NCI-H187 treated with DMSO at 0.1 percent for 48 hours (cell line): ENCODE measurements around the gene SFSWAP.
"Not testable (repeated sequence)": the region's sequence is repeated elsewhere in the genome, so short reads cannot be mapped to it uniquely, and the experiment has no call there.

ENCODE experiments used
- DNase-seq: peaks from one replicate; lab custom pipeline; 2025; lab: John Stamatoyannopoulos, UW

Gene SFSWAP

DNA sequence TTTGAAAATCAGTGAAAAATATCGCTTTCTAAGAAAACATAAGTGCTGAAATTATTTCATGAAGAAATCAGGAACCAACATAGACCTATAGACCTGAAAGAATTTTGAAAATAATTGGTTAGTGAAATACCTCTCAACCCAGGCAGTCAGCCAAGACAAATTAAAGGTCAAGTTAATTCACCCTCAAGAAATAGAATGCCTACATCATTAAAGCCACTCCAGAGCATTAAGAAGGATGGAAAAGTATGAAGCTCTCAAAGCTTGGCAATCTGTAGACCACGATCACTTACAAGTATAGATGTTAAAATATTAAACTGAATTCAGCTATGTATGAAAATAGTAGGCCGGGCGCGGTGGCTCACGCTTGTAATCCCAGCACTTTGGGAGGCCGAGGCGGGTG is 48.3 kb downstream of the SFSWAP start:
- DNase-seq = no peak

DNA sequence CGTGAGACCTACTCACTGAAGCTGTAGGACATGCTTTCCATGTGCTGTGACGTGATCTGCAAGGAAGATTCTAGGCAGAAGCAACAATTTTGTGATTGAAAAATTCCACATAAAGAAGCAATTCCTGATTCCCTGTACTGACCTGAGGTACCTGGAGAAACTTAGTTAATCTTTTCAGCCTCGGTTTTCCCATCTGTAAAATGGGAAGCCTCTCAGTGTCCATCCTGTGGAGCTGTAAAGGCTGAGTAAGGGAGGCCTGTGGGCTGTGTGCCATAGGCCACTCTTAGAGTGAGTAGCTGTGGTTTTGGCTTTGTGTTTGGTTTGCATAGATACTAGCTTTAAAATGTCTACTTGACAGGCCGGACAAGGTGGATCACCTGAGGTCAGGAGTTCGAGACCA is 50.7 kb downstream of the SFSWAP start:
- no peak for DNase-seq

DNA sequence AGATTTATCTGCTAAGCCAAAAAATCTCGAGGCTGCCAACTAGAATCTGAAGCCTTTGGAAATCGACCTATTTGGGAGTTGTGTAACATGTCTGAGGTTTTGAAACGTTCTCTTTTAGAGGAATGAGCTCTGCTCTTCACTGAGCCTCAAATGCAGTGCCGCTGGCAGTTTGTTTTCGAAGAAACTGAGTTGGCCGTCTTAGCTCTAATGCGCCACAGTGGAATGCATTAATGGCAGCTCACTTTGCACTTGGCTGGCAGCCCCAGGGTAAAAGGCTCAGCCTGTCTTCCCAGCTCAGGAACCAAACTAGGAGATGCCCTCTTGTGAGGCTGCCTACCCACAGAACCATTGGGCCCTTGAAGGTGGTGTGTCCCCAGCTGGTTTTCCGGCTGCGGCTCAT is 53.8 kb downstream of the SFSWAP start:
- DNase-seq = no peak

DNA sequence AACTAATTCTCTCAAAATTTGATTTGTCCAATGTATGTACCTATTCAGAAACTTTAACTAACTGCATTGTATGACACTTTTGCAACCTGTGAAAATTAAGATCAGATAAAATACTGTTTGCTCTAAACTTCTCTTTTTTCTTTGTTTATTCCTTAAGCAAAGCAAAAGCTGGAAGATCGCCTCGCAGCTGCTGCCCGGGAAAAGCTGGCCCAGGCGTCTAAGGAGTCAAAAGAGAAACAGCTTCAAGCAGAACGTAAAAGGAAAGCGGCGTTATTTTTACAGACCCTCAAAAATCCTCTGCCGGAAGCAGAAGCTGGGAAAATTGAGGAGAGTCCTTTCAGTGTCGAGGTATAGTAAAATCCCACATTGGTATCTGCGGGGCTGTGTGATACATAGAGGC is 55.1 kb downstream of the SFSWAP start:
- no peak for DNase-seq

DNA sequence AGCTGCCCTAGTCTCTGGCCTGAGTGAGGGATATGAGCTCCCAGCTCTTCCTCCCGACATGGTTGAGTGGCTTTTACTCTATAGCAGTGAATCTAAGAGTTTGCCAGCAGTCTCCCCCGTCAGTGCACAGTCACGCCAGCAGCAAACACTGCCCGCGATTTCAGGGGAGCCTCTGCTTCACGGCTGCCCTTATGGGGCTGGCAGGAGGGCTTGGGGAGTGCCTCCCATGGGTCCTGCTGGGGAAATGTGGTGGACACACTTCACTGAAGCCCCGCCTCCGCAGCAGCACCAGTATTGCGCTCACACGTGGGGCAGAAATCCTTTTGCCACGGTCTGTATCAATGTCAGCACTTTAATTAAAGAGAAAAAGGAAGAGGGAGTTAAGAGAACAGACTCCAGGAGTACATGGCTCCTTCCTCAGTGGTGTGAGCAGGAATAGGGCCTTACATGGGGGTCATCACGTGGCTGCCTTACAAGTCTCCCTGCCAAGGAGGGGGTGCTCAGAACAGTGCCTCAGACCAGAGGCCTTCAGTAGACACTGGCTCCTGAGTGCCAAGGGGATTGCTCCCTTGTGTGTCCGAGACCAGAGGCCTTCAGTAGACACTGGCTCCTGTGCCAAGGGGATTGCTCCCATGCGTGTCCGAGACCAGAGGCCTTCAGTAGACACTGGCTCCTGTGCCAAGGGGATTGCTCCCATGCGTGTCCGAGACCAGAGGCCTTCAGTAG is 55.7 kb downstream of the SFSWAP start:
- no peak for DNase-seq

DNA sequence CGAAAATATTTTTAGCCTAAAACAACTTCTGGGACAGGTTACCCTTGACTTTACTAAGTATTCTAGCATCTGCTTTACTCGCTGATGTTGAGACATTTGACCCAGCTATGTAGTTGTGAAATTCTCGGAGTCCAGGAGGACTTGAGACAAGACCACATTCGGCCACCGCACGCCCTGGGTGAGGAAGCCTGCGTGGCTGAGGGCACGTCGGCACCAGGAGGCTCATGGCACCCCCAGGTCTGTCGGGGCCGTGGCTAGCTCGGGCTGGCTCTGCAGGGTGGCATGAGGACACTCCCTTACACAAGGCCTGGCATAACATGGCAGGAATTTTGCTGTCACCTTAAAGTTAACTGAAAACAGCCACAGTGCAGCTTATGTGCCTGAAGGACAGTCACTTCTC is 59.2 kb downstream of the SFSWAP start:
- DNase-seq = no peak

DNA sequence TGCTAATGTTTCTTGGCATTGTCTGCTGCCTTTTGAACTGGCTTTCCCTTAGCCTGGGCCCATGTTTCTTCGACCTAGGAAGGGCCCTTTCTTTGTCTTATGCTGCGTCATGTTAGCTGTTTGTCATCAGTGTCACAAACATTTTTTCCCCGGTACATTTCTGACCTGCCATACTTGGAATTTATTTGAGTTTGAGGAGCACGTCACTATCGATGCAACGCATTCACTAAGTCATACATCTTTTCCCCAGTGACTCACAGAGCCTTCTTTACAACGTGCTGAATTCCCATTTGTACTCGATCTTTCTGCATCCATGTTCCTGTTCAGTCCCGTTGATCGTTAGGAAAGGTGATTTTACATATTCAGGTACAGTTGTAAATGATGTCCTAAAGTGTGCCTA is 61.1 kb downstream of the SFSWAP start:
- DNase-seq = no peak

DNA sequence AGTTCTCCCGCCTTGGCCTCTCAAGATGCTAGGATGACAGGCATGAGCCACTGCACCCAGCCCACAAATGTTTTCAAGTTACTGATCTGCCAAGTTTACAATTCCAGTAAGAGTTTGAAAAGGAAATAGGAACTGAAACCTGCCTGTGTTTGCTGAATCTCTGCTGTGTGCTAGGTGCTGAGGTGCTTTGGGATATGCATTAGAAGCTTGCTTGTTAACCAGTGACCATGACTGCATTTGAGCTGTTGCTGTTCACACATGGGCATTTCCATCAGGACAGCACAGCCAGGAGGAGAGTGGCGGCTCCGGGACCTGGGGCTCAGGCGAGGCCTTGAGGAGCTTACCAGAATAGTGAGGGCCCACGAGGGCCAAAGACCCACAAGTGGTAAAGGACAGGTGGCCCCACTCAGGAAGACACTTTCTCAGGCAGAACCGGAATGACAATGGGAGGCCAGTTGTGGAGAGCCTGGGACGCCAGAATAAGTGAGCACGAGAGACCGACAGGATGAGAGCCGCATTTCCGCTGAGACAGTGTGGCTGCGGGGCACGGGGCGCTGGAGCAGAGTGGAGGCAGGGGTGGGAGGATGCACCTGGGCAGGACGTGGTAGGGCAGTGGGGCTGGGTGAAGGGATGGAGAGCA is 62.8 kb downstream of the SFSWAP start:
- DNase-seq = no peak

DNA sequence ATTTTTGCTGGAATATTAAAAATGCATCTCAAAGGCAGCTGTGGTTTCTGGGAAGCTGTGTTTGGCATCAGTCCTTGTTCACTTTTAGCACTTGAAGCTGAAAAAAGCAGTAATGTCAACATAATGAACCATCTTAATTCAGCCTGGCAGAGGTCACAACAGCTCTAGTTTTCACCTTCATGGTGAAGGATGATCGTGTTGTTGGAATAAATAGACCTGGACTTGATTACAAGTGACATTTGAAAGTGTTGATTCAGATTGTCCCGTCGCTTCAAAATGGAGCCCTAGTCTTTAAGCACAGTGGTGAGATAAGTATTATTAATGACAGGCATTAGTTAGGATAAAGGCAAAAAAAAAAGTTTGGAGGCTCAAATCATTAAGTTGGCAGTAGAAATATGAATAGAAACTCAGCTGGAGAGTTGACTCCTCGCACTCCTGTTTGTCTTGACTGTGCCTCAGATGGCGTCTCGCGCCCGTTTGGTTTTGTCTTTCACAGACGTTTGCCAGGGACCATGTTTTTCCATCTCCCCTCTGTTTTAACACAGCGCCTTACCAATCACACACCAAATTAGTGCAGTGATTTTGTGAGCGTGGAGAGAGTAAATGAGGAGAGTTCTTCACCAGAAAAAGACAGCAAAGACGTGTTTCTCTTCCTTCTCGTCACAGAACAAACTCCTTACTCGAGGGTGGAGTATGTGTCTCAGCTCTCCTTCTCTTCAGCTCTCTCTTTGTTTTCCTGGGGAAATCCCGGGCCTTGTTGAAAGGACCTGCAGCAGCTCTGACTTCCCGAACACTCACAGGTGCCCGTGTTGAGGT is 63.9 kb downstream of the SFSWAP start:
- no peak for DNase-seq

DNA sequence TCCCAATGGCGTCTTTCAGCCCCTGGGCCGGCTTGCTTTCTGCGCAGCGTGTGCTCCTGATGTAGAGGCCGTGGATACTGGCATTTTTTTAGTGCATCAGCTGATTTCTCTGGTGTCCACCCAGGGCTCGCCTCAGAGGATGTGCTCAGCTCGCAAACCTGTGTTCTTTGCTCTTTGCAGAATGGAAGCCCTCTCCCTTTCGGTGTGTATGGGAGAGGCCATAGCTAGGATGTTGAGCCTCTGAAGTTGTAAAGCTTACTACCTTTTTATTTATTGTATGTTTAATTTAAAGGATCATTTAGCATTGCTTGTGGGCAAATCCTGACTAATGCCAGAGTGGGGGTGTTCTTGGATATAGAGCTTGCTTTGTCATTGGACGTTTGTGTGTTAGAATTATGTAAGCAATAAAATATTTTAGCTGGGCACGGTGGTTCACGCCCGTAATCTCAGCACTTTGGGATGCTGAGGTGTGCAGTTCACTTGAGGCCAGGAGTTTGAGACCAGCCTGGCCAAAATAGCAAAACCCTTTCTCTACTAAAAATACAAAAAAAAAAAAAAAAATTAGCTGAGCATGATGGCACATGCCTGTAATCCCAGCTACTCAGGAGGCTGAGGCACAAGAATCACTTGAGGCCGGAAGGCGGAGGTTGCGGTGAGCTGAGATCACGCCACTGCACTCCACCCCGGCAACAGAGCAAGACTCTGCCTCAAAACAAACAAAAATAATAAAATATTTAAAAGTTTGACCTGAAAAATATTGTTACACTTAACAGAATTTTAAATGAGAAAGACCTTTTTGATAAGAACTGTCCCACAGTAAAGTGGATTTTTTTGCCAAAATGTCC is 64.7 kb downstream of the SFSWAP start:
- DNase-seq = no peak

DNA sequence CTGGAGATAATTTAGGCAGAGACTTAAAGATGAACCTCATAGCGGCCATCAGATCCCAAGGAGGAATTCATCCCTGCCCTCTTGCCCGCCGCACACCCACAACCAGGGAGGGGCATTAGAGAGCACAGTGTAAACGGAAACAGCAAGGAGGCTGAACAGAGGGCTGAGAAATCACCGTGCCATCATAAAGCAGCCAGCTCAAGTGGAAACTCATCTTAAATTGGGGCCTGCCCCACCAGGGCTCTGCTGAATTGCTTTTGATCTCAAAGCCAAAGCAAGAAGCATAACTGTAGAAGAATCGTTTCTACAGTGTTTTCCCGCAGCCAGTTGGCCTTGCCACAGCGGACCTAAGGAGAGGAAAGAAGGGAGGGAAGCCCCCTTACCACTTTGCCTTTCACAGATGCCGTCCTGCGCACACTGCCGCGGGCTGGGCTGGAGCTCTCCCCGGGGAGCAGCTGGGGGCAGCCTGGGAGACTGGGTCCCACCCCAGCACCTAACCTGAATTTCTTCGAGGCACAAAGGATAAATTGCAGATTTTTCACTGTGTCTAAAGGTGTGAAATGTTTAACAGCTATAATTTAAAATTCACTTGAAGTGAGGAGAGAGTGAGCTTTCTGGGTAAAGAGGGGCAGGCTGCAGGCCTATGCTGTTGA is 65.5 kb downstream of the SFSWAP start:
- DNase-seq = no peak

DNA sequence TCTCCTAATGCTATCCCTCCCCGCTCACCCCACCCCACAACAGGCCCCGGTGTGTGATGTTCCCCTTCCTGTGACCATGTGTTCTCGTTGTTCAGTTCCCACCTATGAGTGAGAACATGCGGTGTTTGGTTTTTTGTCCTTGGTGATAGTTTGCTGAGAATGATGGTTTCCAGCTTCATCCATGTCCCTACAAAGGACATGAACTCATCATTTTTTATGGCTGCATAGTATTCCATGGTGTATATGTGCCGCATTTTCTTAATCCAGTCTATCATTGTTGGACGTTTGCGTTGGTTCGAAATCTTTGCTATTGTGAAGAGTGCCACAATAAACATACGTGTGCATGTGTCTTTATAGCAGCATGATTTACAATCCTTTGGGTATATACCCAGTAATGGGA is 66.4 kb downstream of the SFSWAP start:
- DNase-seq = not testable (repeated sequence)

DNA sequence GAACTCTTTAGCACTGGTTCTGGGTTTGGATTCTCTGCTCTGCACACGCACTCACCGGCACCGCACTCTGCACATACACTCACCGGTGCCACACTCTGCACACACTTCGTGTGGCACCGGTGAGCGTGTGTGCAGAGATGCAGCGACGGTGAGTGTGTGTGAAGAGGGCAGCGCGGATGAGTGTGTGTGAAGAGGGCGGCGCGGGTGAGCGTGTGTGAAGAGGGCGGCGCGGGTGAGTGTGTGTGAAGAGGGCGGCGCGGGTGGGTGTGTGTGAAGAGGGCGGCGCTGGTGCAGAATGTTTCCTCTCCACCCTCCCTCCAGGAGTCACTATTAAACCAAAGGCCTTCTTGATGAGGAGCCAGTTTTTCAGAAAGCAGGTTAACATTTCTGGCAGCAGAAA is 68.1 kb downstream of the SFSWAP start:
- DNase-seq = no peak

DNA sequence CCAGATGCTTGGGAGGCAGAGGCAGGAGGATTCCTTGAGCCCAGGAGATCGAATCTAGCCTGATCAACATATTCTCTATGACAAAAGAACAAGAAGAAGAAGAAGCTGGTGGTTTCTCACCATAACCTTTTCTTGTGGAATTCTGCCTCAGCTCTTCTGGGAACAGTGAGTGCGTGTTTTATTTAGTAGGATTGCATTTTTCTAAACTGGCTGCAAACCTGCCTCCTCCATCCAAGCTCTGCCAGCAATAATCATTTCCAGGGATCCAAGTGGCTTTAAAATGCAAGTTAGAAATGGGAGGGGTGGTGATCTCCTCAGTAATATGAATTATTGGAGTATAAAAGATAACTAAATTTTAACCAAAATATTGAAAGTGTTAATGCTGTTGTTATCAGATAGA is 71.2 kb downstream of the SFSWAP start:
- no peak for DNase-seq

DNA sequence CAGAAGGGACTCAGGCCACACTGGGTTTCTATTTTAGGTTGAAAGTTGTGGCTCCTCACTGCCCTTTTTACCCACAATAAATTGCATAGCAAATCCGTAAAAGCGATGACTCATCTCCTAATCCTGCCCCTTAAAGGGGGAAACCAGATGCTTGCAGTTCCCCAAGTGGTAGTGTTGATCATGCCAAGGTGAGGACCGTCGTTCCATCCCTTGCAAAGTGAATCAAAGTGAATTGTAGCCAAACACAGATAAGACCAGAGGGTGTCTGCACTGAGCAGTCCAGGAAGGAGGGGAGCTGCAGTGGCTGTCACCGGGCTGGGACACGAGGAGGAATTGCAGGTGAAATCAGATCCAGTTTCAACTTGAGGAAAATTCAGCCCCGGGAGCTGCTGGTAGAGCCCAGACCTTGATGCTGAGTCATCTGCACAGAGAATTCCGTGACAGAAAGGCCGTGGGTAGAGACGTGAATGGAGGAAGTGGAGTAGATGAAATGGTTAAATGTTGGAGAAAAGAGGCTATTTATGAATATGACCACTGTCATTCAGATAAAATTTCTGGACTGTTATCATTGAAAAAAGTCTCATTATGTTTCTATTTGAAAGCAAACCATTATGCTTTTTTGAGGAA is 73.1 kb downstream of the SFSWAP start:
- no peak for DNase-seq

DNA sequence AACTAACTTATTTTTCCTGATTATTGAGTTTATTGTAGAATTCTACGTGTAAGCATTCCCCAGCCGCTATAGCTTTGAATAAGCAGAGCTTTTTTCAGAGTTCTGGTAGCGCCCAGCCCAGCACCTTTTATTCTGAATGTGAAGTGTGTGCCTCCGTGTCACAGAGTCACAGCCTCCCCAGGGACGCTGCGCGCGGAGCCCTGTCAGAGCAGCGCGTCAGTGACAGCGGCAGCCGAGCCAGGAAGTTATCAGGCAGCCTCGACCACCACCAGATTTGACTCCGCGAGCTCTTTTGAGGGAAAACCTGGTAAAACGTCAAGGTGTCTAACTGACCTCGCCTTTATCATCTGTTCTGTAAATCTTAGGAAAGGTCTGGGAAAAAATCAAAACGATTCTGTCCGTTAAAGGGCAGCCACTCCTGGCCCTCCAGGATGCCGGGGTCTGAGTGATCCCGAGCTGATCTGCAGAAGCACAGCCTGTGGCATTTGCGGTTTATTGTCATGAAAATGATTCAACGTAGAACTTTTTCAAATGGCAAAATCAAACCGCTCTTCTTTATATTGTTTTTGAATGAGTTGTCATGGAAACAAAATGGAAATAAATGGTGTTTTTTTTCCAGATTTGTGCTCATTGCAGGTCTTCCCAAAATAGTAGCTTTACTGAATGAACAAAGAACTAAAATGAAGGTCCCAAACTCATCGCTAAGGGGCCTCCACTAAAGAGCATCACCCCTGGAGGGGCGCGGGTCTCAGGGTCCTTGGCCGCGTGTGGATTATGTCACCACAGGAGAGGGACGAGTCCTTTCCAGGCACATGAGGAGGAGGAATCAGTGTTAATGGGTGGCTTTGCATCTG is 74.2 kb downstream of the SFSWAP start:
- no peak for DNase-seq

DNA sequence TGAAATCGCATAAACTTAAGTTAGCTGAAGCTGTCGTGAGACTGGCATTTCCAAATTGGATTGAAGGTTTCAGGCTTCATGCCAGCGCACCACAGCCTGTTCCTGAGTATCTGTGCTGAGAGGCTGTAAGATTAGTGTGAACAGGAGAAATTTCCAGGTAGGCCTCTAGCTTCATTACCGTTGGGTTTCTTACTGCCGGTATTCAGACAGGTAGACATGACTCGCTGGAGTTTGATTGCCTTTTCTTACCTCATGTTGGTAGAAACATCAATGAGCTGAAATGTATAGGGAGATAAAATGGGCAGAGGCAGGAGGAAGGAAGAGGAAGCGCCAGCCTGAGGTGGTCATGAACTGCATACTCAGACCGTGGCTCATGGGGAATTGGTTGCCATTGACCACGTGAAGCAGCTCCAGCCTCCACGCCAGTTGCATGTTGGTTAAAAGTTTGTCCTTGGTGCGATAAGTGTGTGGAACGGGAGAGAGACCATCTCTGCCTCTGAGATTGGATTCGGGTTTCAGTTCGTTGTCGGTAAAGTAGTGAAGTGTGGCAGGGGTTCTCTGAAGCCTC is 75.0 kb downstream of the SFSWAP start:
- no peak for DNase-seq

DNA sequence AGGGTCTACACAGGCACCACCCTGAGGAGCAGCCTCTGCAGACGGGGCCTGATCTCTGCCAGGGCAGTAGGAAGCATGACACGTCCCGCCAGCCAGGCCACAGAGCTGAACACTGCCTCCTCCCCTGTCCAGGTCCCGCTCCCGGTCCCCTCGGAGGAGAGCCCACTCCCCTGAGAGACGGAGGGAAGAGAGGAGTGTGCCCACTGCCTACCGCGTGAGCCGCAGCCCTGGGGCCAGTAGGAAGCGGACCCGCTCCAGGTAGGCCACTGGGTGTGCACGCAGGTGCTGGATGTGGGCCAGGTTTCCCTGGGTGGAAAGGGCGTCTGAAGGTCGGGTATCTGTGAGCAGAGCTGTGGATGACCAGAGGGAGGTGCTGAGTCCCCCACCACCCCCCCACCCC is 75.4 kb downstream of the SFSWAP start:
- DNase-seq = no peak

DNA sequence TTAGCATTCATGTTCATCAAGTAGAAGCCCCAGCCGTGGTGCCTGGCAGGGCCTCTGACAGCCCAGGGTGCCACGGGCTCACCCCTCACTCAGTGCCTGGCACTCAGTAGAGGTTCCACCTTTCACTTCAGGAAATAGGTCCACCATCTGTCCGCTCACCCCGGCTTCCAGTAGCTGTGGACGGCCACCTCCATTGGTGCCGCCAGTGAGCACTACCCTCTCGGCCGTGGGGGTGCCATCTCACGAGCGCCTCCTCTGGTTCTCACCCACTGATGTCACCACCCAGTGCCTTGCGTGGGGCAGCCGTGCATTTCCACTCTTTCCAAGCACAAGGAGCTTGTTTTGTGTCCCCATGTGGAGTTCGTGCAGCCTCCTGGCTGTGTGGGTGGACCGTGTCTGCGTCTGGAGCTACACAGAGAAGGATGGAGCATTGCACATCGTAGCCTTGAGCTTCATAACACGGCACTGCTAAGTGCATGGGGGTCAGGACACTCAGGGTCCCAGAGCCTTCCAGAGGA is 76.3 kb downstream of the SFSWAP start:
- no peak for DNase-seq

DNA sequence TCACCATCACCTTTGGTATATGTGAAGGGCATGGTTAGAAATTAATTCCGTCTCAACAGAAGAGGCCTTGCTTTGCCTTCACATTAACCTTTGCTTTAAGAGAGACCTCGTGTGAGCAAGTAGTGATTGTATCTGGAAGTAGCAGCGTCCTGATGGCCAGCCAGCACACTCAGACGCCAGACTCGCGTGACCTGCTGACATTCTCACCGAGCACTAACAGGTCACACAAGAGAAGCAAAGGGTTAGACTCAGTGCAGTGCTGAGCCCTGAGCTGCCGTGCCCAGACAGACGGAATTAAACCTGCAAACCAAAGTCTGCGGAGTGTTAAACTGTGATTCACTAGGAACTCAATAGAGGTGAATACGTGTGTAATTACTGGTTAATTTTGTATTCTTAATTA is 77.2 kb downstream of the SFSWAP start:
- no peak for DNase-seq
